GM11168 (cell line): ENCODE data around the gene KAZN.

ENCODE experiments used
- in situ Hi-C: fragments of 300-500 bp; cut with MboI; formaldehyde crosslinking; loops from one replicate; pipeline ENCODE4 v1.12.0; 2022; ENCODE audit warnings: low sequenced_read_pairs; ENCODE audit not compliant: unreplicated experiment

KAZN gene

GRCh38 chr1:14778898-14779865, 180.7 kb downstream of the KAZN start:
- in situ Hi-C loops = loop anchor here (25.0 kb wide), 1 partner anchor 258 kb away; no protein-coding TSS in a partner anchor

DNA sequence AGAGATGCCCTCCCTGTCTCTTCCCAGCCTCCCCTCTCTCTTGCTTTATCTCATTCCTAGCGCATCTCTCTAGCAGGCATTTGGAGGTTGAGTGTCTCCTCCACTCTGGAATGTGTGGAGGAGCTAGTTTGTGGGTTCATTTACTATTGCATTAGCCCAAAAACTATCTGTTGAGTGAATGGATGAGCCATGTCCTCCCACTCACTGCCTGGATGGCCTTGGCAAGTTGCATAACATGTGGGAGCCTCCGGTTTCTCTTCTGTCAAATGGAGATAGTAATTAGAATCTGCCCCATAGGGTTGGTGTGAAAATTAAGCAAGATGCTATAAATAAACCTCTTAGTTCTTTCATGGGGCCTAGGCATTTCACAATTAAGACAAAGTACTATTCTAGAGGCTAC, 181.8 kb downstream of the KAZN start:
- in situ Hi-C loops = loop anchor here (25.0 kb wide), 1 partner anchor 257 kb away; no protein-coding TSS in a partner anchor

DNA sequence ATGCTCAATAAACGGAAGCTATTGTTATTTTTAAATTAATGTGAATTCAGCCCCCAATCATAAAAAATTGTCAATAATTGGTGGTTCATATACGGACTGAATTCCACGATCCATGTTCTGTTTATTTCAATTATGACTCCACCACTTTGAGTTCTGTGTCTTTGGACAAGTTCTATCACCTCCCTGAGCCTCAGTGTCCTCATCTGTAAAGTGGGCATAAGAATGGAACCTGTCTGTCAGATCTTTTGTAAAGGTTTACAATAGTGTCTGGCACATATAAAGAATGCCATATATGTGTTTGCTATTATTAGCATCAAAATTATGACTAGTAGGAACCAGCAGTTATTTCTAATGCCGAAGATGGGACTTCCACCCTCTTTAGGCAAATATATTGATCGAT, 183.3 kb downstream of the KAZN start:
- in situ Hi-C loops = loop anchor here (25.0 kb wide), 1 partner anchor 255 kb away; no protein-coding TSS in a partner anchor

DNA sequence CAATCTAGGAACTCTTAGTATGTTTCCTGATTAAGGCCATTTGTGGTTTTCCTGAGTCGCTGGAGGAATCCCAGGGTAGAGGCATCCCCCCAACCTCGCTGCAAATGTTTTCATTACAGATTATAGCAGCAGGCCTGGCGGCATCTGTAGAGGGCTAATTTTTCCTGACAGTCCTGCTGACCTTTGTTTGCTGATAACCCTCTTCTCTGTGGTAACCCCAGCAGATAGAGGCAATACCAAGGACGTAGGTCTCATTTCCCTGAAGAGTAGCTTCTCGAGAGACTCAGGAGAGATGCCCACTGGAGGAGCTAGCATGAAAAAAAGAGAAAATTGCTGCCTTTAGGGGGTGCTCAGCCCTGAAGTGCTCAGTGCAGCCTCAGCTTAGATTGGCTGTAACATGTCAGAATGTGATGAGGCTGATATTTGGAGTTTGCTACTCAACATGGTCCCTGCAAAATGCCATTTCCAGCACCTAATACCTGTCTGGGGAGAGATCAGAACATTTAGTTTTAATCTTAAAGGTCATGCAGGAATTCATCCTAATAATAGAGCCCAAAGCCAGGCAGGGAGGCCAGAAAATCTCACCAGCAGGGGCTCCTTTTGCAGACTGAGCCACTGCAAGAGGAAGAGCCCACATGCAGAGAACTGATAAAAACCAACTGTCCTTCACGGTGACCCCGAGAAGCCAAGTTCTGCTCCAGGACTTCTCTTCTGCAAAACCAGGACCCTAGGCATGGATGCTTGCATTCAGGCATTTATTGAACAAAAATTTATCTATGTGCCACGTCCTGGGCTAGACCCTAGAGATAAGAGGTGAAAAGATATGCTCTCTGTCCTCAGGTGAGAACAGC, 184.5 kb downstream of the KAZN start:
- in situ Hi-C loops = loop anchor here (25.0 kb wide), 1 partner anchor 254 kb away; no protein-coding TSS in a partner anchor

DNA sequence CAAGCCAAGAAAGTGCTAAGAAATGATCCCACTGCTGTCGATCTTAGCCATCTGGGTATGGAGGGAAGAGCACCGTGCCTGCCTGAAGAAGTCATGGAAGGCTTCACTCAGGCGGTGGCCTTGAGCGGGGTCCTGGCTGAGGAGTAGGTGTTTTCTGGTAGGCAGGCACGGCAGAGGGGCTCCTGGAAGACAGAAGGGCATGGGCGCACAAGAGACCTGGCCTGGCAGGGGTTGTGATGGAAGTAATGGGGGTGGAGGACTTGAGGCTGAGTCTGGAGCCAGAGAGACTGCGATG, 185.1 kb downstream of the KAZN start:
- in situ Hi-C loops = loop anchor here (25.0 kb wide), 1 partner anchor 254 kb away; no protein-coding TSS in a partner anchor

DNA sequence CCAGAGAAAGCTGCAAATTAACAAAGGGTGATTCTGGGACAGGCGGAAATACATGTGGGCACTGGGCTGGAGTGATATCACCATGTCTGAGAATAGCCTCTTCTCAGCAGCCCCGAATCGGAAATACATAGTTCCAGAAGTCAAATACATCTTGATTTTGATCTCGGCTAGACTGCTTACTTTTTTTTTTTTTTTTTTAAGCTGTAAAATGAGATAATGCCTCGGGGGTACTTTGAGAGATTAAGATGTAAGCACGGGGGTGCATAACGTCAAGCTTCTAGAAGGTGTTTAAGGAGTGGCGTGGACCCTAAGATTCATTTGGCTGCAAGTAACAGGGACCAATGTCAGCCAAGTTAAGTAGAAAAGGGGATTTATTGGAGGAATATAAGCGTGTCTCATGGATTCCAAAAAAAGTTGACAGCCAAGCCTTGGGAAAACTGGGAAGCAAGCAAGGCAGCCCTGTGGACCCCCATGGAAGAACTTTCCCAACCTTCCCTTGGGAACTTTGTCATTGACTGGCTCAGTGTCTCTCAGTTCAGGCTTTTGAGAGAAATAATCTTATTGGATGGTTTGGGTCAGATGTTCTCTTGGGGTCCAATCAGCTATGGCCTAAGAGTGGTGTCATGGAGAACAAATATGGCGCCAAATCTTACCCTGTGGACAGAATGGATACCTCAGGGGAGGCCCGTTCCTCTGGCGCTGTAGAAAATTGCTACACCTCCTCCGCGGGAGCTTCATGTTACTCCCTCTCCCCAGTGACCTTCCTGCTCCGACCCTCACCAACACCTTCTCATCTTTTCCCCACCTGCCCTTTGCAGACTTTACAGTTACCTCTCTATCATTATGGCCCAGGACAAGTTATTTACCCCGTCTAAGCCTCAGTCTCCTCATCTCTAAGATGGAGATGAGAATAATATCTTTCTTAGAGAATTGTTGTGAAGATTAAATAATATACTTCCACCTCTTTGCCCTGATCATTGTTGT, 186.6 kb downstream of the KAZN start:
- in situ Hi-C loops = loop anchor here (25.0 kb wide), 1 partner anchor 252 kb away; no protein-coding TSS in a partner anchor

DNA sequence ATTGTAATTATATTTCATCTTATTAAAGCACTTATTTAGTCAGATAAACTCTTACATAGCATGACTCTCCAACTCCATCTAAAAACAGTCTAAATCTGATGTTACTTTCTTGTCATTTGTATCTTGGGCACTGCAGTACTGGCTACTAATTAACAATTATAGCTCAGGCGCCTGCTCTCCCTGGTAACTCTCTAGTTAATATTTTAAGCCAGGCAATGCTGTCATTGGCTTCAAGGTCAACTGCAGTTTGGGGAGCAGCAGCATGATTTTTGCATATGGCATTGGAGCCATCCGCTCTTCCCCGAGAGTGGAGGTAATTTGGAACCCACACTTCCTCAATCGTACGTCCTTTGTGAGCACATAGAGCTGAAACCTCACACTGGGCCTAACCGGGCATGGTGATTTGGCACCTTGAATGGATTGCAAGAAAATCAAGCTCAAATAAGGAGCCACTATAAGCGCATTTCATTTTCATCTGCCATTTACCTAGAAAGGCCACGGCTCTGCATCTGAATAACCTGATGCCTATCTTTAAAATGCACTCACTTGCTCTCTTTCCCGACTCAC, 187.7 kb downstream of the KAZN start:
- in situ Hi-C loops = loop anchor here (25.0 kb wide), 1 partner anchor 251 kb away; no protein-coding TSS in a partner anchor

GRCh38 chr1:14786681-14787080, 188.2 kb downstream of the KAZN start:
- in situ Hi-C loops = loop anchor here (25.0 kb wide), 1 partner anchor 251 kb away; no protein-coding TSS in a partner anchor

GRCh38 chr1:14787604-14788003, 189.1 kb downstream of the KAZN start:
- in situ Hi-C loops = loop anchor here (25.0 kb wide), 1 partner anchor 250 kb away; no protein-coding TSS in a partner anchor

DNA sequence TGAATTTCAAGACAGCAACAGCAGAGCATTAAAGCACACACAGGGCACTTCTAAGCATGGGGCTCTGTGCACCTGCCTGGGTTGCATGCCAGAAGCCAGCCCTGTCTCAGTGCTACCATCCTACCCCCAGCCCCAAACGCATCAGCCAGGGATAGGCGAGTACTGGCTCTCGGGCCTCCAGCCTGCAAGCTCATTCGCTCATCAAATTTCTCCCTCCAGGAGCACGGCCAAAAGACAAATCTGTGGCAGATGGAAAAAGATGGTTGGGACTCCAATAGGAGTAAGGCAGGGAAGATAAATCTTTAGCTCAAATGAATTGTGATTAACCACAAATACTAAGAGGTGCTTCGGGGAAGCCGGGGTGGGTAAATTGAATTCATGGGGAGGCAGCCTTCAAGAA, 189.6 kb downstream of the KAZN start:
- in situ Hi-C loops = loop anchor here (25.0 kb wide), 1 partner anchor 249 kb away; no protein-coding TSS in a partner anchor

- in situ Hi-C loops = loop anchor here (25.0 kb wide), 1 partner anchor 246 kb away; no protein-coding TSS in a partner anchor
These were observed 192.5 kb downstream of the KAZN start for GRCh38 chr1:14790982-14791381.

- in situ Hi-C loops = loop anchor here (25.0 kb wide), 1 partner anchor 246 kb away; no protein-coding TSS in a partner anchor
These were observed 193.2 kb downstream of the KAZN start for GRCh38 chr1:14791654-14792053.

DNA sequence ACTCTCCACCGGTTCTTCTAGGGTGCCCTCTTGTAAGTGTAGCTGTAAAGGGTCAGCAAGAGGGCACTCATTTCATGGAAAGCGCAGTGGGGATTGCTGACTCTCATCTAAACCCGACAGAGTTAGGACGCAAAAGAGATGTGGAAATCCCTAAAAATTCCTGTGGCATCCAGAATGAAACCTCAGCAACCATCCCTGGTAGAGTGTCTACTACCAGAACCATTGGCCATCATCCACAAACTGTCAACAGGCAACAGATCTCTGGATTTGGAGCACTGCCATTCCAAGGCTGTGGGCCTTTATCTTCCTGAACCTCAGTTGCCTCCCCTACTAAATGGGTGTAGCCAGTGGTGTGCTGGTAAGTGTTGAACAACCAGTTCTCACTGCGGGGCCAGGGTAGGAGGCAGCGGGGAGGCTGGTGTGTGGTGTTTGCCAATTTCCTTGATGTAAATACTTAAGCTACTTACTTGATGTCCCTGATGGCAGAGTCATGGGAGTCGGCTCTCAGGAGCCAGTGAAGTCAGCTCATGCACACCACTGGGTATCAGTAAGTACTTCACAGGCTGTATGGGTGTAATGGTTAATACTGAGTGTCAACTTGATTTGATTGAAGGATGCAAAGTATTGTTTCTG, 195.8 kb downstream of the KAZN start:
- in situ Hi-C loops = loop anchor here (25.0 kb wide), 1 partner anchor 243 kb away; no protein-coding TSS in a partner anchor

- in situ Hi-C loops = loop anchor here (25.0 kb wide), 1 partner anchor 242 kb away; no protein-coding TSS in a partner anchor
These were observed 196.4 kb downstream of the KAZN start for GRCh38 chr1:14794906-14795305.

GRCh38 chr1:14795589-14795988, 197.1 kb downstream of the KAZN start:
- in situ Hi-C loops = loop anchor here (25.0 kb wide), 1 partner anchor 242 kb away; no protein-coding TSS in a partner anchor

DNA sequence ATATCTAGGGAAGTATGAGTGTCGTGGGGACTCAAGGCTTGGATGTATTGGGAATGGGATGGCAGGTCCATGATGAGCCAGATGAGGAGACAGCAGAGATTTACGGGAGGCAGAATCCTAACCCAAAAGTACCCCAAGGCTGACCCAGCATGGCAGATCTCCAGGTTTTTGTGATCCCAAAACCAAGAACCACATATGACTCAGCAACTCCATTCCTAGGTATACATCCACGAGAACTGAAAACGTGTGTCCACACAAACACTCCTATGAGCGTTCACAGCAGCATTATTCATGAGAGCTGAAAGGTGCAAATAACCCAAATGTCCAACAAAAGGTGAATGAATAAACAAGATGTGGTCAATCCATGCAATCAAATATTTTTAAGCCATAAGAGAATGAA, 201.5 kb downstream of the KAZN start:
- in situ Hi-C loops = no loop called here

- in situ Hi-C loops = no loop called here
These were observed 202.1 kb downstream of the KAZN start for GRCh38 chr1:14800500-14801076.
